PC-9 (cell line): ENCODE measurements around the gene UGGT2. TPM values are rescaled to one million over a fixed set of nuclear protein-coding genes. Genes with fewer than 3 reads are reported as not detected.

ENCODE experiments used
- BruUV-seq: library from RNA; stranded (reverse); fragments of 400-500 nt; replicated peaks from 2 replicates; lab custom pipeline; 2021; lab: Mats Ljungman, UMichigan
- CTCF ChIA-PET: fragments of 300-600 bp; sonication (Branson Sonifier 250); formaldehyde crosslinking; loops from one replicate; lab custom pipeline; 2022; ENCODE audit warnings: antibody characterized with exemption; lab: Charles Lee
- POLR2A ChIA-PET: fragments of 300-600 bp; sonication (Branson Sonifier 250); formaldehyde crosslinking; loops from one replicate; lab custom pipeline; 2022; ENCODE audit warnings: antibody characterized with exemption; ENCODE audit not compliant: unreplicated experiment; lab: Charles Lee
- DNase-seq, 2 experiments: peaks; one replicate each; pipeline versions ENCODE4 v3.0.0 to v3.0.0-alpha.2; 2015 to 2022; ENCODE audit warnings: mixed read lengths in 1 of 2
- H2AFZ ChIP-seq: fragments of 200-600 bp; sonication (generic); 2 replicates; pipeline ENCODE4 v1.8.1; 2017; ENCODE audit warnings: antibody characterized with exemption
- H3F3A ChIP-seq: fragments of 200-600 bp; sonication (generic); 2 replicates; pipeline ENCODE4 v1.8.1; 2017; ENCODE audit warnings: antibody characterized with exemption, mild to moderate bottlenecking, low read depth; ENCODE audit not compliant: insufficient read depth
- H3K27ac ChIP-seq: fragments of 200-600 bp; sonication (generic); 2 replicates; pipeline ENCODE4 v1.6.1; 2016; ENCODE audit warnings: mixed run types
- H3K27me3 ChIP-seq: fragments of 200-600 bp; sonication (generic); 2 replicates; pipeline ENCODE4 v1.6.1; 2016; ENCODE audit warnings: low read depth, mixed run types; ENCODE audit not compliant: insufficient read depth
- H3K36me3 ChIP-seq: fragments of 200-600 bp; sonication (generic); 2 replicates; pipeline ENCODE4 v1.6.1; 2016; ENCODE audit warnings: low read depth, mixed run types
- H3K4me1 ChIP-seq: fragments of 200-600 bp; sonication (generic); replicated peaks from 2 replicates; pipeline ENCODE4 v1.6.1; 2016; ENCODE audit warnings: mixed run types; ENCODE audit not compliant: insufficient read depth
- H3K4me2 ChIP-seq: fragments of 200-600 bp; sonication (generic); 2 replicates; pipeline ENCODE4 v1.6.1; 2017; ENCODE audit warnings: mixed run types
- H3K4me3 ChIP-seq: fragments of 200-600 bp; sonication (generic); 2 replicates; pipeline ENCODE4 v1.6.1; 2016; ENCODE audit warnings: mixed run types
- H3K79me2 ChIP-seq: fragments of 200-600 bp; sonication (generic); 2 replicates; pipeline ENCODE4 v1.6.1; 2017; ENCODE audit warnings: low read depth, mixed run types
- H3K9me2 ChIP-seq: fragments of 200-600 bp; sonication (generic); 2 replicates; pipeline ENCODE4 v1.8.1; 2017; ENCODE audit warnings: mild to moderate bottlenecking; ENCODE audit not compliant: insufficient read depth
- H3K9me3 ChIP-seq: fragments of 200-600 bp; sonication (generic); 2 replicates; pipeline ENCODE4 v1.8.1; 2016; ENCODE audit warnings: low read depth; ENCODE audit not compliant: insufficient read depth
- H4K20me1 ChIP-seq: fragments of 200-600 bp; sonication (generic); 2 replicates; pipeline ENCODE4 v1.8.1; 2017; ENCODE audit not compliant: insufficient read depth
- CTCF ChIP-seq: fragments of 200-600 bp; sonication (generic); conservative IDR thresholded peaks from 2 replicates; pipeline ENCODE4 v1.6.1; 2017; ENCODE audit warnings: mixed run types, antibody characterized with exemption, mild to moderate bottlenecking, moderate library complexity
- EZH2 ChIP-seq: fragments of 200-600 bp; sonication (generic); IDR thresholded peaks from 2 replicates; pipeline ENCODE4 v1.8.0; 2017; ENCODE audit warnings: antibody characterized with exemption, low read depth
- intact Hi-C: fragments of 100-400 bp; cut with micrococcal nuclease; formaldehyde crosslinking; loops from one replicate; pipeline ENCODE4 v1.10.0; 2022; ENCODE audit not compliant: unreplicated experiment
- total RNA-seq: library from RNA; stranded (reverse); gene quantifications from 2 replicates; pipeline ENCODE4 v1.2.3, GENCODE V29; 2021

The UGGT2 gene
- total RNA-seq, 1 experiment from 2014 or later, result 27.5 TPM

GRCh38 chr13:95801825-95802224 lies 251.4 kb downstream of the UGGT2 start:
- H3K9me3 ChIP-seq, result peaks cover 7% of the 10 kb centered on the region
- CTCF ChIA-PET, result no interaction called here
- POLR2A ChIA-PET, result no interaction called here

GRCh38 chr13:95800436-95800835 lies 252.8 kb downstream of the UGGT2 start:
- Histone ChIP-seq H2AFZ (no peak overlapping the region), H3K4me1 (no peaks in the 10 kb centered on the region), H3K9me3 (no peaks in the 10 kb centered on the region), H3K36me3 (no peaks in the 10 kb centered on the region), H3K79me2 (no peaks in the 10 kb centered on the region), H3F3A (no peaks in the 10 kb centered on the region), H3K4me3 (no peak overlapping the region), H3K27me3 (no peaks in the 10 kb centered on the region), H3K4me2 (no peak overlapping the region), H3K27ac (no peak overlapping the region), H4K20me1 (no peaks in the 10 kb centered on the region), H3K9me2 (no peaks in the 10 kb centered on the region)
- ChIA-PET POLR2A (interaction anchor here (0.6 kb wide), 1 partner anchor 262 kb away, joined by 3 read pairs; no protein-coding TSS in a partner anchor), CTCF (no interaction called here)
- no peak for TF ChIP-seq EZH2
- no peak for TF ChIP-seq CTCF
- intact Hi-C loops, result no loop called here
- BruUV-seq, result no TSS peak
- no peak for DNase-seq

More at GRCh38 chr13:95801825-95802224, 251.4 kb downstream of the UGGT2 start:
- H3K4me1 ChIP-seq, result no peaks in the 10 kb centered on the region
- H3K27me3 ChIP-seq, result no peaks in the 10 kb centered on the region
- H3K4me3 ChIP-seq, result no peak overlapping the region
- H3K4me2 ChIP-seq, result no peak overlapping the region
- BruUV-seq, result no TSS peak
- DNase-seq, result no peak
- intact Hi-C loops, result no loop called here
- no peak overlapping the region for H2AFZ ChIP-seq
- TF ChIP-seq CTCF (no peak), EZH2 (no peak)
- H3K79me2 ChIP-seq, result no peaks in the 10 kb centered on the region
- H3F3A ChIP-seq, result no peaks in the 10 kb centered on the region
- H4K20me1 ChIP-seq, result no peaks in the 10 kb centered on the region
- no peaks in the 10 kb centered on the region for H3K36me3 ChIP-seq
- no peaks in the 10 kb centered on the region for H3K9me2 ChIP-seq
- no peak overlapping the region for H3K27ac ChIP-seq

- Histone ChIP-seq H3K79me2 (no peaks in the 10 kb centered on the region), H3K27ac (no peak overlapping the region), H3F3A (no peaks in the 10 kb centered on the region), H3K36me3 (peaks cover 9% of the 10 kb centered on the region), H3K9me3 (no peaks in the 10 kb centered on the region), H4K20me1 (no peaks in the 10 kb centered on the region), H3K9me2 (no peaks in the 10 kb centered on the region), H2AFZ (no peak overlapping the region), H3K4me1 (no peaks in the 10 kb centered on the region), H3K4me2 (no peak overlapping the region), H3K4me3 (no peak overlapping the region), H3K27me3 (no peaks in the 10 kb centered on the region)
- intact Hi-C loops, result no loop called here
- DNase-seq, result no peak
- no TSS peak for BruUV-seq
- POLR2A ChIA-PET, result no interaction called here
- TF ChIP-seq CTCF (no peak), EZH2 (no peak)
- CTCF ChIA-PET, result interaction anchor here (0.6 kb wide), 1 partner anchor 172 kb away, joined by 7 read pairs; no protein-coding TSS in a partner anchor
These were observed 256.2 kb downstream of the UGGT2 start for GRCh38 chr13:95797016-95797415.
